Measurements from ENCODE around the gene SYNPO2.

SYNPO2 gene

DNA sequence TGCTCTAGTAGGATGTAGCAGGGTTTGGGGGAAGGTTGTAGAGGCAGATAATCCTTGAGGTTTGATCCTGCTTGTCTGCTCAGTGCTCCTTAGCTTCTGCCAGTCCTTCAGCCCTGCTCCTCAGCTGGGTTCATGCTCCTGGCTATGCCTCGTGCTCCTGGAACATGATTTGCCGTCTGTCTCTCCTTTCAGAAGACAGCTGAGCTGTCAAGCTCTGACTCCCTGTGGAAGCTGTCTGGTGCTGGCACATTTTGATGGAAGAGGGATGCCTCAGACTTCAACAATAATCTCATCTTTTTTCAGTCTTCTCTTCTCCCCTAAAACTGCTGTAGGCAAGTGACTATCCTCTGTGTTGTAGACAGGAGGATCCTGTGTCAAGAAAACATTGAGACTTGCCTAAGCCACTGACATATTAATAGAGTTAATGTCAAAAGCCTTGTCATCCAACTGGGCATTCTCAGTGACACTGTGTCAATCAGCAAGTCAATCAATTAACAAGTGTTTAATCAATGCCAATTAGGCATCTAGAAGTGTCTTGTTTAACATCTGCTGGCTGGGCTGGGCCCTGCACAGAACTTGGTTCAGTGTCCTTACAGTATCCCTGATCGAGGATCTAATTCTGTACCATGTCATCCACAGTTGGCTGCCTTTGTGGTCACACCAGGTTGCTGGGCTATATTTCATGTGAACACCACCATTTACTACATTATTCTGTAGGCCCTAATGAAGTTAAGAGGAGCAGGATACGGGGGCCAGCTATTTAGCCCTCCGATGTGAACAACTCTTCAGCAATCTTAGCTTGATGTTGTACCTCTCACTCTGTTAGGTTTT is 96.7 kb downstream of the SYNPO2 start:
- TF ChIP-seq GATA2 (IDR thresholded peaks at IDR 0.05; ENCODE audit: low read depth, low read length) = no peak
- no peak for TF ChIP-seq GATA3 (IDR thresholded peaks at IDR 0.05; ENCODE audit: low read depth, low read length)

DNA sequence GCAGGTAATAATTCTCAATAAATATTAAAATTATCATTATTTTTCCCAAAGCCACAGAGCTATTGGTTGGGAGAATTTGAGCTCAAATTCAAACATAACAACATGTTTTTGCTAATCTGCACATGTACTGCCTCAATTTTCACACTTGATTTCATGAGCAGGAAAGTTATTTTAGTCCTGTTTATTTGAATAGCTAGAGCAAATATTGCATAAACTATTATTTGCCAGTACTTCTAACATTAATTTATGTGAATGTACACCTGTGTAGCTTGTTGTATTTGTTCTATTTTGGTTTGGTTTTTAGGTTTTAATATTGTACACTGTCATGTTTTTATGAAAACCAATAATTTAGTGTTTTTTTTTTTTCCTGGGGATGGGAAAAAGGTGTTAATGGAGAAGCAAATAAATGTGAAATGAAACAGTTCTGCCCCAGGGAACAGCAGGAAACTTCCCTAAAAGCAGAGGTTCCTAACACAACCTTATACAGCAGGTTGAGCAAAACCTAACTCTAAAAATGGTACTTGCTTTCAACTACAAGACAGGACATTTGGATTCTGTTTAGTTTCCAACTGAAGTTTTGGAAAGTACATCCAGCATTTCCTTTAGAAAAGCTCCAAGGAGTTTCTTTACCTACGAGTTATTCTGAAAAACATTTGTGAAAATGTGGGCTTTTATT is 99.4 kb downstream of the SYNPO2 start:
- TF ChIP-seq GATA3 (IDR thresholded peaks at IDR 0.05; ENCODE audit: low read depth, low read length) (no peak), GATA2 (IDR thresholded peaks at IDR 0.05; ENCODE audit: low read depth, low read length) (no peak)

DNA sequence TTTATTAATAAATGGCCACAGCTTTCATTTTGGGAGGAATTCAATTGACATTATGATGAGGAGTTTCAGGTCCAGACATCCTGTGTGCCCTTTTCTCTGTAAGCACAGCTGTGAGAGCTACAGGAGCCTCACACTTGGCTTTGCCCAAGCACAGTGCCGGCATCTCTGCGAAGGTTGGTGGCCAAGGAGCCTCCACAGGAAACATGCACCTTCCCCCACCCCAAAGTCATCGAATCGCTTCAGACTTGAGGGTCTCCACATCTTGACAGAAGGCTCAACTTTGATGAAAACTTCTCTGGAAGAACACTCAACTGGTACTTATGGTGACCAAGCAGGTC is 100.0 kb downstream of the SYNPO2 start:
- no peak for TF ChIP-seq GATA2 (IDR thresholded peaks at IDR 0.05; ENCODE audit: low read depth, low read length)
- no peak for TF ChIP-seq GATA3 (IDR thresholded peaks at IDR 0.05; ENCODE audit: low read depth, low read length)

DNA sequence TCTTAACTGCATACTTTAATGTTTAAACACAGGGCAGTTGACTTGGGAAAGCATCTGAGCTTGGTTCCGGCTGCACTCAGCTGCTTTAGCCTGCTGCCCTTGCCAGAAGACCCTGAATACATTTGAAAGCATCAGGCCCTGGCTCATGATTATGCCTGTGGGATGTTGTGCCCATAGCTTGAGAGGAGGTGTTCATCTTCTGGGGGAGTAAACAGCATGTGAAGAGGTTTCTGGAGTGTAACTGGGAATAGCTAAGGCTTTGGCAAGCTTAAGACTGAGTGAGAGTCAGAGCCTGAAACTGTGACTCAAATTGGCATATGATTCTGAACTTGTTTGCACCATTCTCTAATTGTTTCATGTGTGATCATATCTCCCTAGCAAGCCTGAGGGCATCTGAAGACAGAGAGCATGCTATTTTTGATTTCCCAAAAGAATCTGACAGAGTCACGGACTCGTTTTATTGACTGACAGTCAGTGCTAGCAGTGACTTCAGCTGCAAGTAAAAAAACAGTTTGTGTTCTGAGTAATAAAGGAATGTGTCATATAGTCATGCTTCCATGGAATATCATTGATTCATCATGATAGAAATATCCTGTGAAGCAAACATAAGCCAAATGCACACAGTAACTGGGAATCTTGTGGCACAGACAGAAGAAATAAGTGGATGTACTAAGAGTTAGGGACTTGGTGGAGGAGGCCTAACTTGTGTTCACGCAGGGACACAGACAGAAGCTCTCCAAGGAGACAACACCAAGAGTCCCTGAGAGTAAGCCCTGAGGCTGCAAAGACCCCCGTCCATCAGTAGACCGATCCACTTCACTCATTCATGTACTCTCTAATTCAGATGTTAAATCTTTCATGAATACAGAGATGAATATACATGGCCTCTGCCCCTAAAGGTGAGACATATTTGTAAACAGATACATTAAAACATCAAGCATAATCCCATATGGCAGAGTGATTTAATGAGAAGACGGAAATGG is 100.7 kb downstream of the SYNPO2 start:
- no peak for TF ChIP-seq GATA2 (IDR thresholded peaks at IDR 0.05; ENCODE audit: low read depth, low read length)

DNA sequence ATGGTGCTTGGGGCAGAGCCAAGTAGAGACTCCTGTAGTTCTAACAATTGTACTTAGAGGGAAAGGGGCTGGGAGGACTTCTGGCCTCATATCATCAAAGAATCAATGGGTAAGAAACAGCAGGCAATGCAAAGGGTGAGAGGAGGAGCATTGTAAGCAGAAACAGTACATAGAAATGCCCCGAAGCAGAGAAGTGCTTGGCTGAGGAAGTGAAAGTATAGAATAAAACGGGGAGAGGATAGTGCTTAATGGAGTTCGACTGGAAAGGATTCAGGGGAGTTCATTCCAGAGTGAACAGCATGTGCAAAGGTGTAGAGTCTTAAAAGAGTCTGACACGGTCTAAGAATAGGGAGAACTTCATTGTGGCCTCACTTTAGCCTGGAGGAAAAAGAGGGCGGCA is 103.0 kb downstream of the SYNPO2 start:
- TF ChIP-seq GATA3 (IDR thresholded peaks at IDR 0.05; ENCODE audit: low read depth, low read length) = no peak
- TF ChIP-seq GATA2 (IDR thresholded peaks at IDR 0.05; ENCODE audit: low read depth, low read length) = no peak

DNA sequence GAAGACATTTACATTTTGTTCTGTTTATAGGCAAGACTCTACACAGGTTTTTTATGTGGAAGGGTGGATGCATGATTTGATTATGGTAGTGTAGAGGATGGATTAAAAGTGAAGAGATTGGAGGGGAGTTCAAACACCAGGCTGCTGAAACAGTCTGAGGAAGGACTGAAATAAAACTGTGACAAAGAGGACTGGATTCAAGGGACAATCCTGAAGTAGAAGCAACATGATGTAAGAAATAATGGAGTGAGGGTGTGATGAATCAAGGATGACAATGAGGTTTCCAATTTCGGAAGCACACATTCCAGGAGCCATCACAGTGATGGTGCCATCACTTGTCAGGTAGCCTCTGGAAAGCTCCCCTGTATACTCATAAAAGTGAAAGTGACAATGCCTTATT is 103.5 kb downstream of the SYNPO2 start:
- TF ChIP-seq GATA2 (IDR thresholded peaks at IDR 0.05; ENCODE audit: low read depth, low read length) = no peak
- no peak for TF ChIP-seq GATA3 (IDR thresholded peaks at IDR 0.05; ENCODE audit: low read depth, low read length)

DNA sequence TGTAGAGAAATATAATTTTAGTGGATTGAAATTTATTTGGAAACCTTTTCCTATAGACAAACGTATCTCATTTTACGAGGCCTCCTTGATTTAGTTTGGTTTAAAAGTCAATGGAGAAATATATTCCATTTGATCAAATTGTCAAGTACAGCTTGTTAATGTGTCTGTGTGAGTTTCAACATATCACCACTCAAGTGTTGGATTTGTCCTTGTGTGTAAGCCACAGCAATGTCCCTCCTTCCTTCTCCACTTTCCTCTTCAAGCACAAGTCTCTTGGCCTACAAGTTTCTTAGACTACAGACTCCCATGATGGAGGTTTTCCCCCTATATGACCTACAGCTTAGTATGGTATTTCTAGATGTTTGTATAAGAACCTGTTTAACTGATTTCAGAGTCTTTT is 104.7 kb downstream of the SYNPO2 start:
- TF ChIP-seq GATA3 (IDR thresholded peaks at IDR 0.05; ENCODE audit: low read depth, low read length) = no peak
- TF ChIP-seq GATA2 (IDR thresholded peaks at IDR 0.05; ENCODE audit: low read depth, low read length) = no peak

GRCh38 chr4:118994030-118994429 is 105.4 kb downstream of the SYNPO2 start:
- no peak for TF ChIP-seq GATA2 (IDR thresholded peaks at IDR 0.05; ENCODE audit: low read depth, low read length)
- no peak for TF ChIP-seq GATA3 (IDR thresholded peaks at IDR 0.05; ENCODE audit: low read depth, low read length)

DNA sequence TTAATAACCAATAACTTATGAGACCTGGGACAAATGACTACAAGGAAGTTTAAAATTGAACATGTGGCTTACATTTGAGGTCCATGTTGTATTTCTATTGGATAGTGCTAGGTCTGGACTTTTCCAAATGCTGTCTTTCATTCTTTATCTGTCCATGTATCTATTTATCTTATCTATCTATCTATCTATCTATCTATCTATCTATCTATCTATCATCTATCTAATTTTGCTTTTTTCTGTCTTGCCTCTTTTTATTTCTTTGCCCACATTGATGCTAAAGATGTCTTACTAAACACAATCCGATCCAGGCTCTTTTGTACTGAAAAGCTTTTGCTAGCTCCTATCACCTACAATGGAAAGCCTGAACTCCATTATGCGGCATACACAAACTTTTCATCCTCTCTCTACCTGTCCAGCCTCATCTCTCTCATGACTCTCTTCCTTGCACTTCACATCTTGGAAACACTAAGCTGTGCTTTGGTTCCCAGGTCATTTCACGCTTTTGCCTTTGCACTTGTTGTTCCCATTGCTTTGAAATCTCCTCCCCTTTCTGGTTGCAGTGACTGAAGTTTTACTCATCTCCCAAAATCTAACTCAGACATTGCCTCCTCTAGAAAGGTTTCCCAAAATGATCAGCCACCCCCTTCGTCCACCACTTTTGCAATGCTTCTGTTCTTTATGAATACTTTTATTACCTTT is 107.2 kb downstream of the SYNPO2 start:
- no peak for TF ChIP-seq GATA3 (IDR thresholded peaks at IDR 0.05; ENCODE audit: low read depth, low read length)
- no peak for TF ChIP-seq GATA2 (IDR thresholded peaks at IDR 0.05; ENCODE audit: low read depth, low read length)

DNA sequence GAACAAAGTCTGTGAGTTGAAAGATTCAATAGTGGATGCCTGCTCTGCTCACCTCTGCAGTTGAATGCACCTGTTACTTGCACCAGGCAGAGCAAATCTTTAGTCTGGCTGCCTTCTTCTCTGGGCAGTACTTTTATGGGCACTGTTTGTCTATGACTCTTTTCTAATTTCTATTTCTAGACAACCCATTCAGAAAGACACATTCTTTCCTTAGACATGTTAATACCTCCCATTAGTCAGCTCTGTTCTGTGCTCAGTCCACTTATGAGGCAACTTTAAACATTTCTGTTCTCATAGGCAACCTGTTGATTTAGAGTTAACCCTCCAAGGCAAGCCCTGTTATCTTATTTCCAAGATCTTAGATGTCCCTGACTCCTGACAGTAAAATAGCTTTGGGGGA is 108.9 kb downstream of the SYNPO2 start:
- no peak for TF ChIP-seq GATA3 (IDR thresholded peaks at IDR 0.05; ENCODE audit: low read depth, low read length)
- no peak for TF ChIP-seq GATA2 (IDR thresholded peaks at IDR 0.05; ENCODE audit: low read depth, low read length)

GRCh38 chr4:118999919-119000318 is 111.3 kb downstream of the SYNPO2 start:
- TF ChIP-seq GATA3 (IDR thresholded peaks at IDR 0.05; ENCODE audit: low read depth, low read length) = no peak
- TF ChIP-seq GATA2 (IDR thresholded peaks at IDR 0.05; ENCODE audit: low read depth, low read length) = no peak

GRCh38 chr4:119000400-119000799 is 111.7 kb downstream of the SYNPO2 start:
- TF ChIP-seq GATA3 (IDR thresholded peaks at IDR 0.05; ENCODE audit: low read depth, low read length) = no peak
- no peak for TF ChIP-seq GATA2 (IDR thresholded peaks at IDR 0.05; ENCODE audit: low read depth, low read length)

DNA sequence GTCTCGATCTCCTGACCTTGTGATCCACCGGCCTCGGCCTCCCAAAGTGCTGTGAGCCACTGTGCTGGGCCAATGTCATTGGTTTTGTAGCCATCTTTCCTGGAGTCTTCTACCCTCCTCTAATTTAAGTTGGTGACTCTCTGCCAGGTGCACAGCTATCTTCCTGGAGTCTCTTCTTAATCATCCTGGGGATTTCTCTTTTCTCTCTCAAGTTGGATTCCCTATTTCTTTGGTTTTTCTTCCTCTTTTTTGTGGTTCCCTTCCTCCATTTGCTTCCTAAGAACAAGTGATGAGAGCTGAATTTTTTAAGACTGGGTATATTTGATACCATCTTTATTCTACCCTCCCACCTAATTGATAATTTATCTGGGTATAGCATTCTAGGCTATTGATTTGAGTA is 113.8 kb downstream of the SYNPO2 start:
- TF ChIP-seq GATA2 (IDR thresholded peaks at IDR 0.05; ENCODE audit: low read depth, low read length) = no peak
- no peak for TF ChIP-seq GATA3 (IDR thresholded peaks at IDR 0.05; ENCODE audit: low read depth, low read length)

Measured in SH-SY5Y (cell line).